ENCODE results near the gene BCL7A. TPM values are rescaled to one million over a fixed set of nuclear protein-coding genes. Genes with fewer than 3 reads are reported as not detected.

BCL7A gene
- total and polyA plus RNA-seq, 2 of the 8 experiments (the other 6 are each of a cell fraction or from before 2014, with no cell fraction given) = 11.9 to 12.7 TPM

DNA sequence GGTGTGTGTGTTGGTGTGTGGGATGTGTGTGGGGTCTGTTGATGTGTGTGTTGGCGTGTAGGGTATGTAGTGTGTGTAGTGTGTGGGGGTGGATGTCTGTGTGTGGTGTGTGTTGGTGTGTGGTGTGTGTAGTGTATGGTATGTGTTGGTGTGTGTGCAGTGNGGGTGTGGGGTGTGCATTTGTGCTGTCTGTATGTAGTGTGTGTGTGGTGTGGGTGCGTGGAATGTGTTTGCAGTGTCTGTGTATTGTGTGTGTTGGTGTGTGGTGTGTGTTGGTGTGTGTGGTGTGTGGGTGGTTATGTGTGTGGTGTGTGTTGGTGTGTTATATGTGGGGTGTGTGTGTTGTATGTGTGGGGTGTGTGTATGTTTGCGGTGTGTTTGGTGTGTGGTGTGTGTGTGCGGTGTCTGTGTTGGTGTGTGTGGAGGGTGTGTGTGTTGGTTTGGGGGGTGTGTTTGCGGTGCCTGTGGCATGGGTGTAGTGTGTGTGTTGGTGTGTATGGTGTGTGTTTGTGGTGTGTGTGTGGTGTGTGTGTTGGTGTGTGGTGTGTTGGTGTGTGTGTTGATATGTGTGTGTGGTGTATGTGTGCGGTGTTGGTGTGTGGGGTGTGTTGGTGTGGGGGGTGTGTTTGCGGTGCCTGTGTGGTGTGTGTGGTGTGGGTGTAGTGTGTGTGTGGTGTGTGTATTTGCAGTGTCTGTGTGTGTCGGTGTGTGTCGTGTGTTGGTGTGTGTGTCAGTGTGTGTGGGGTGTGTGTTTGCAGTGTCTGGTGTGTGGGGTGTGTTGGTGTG, 71.6 kb downstream of the BCL7A start:
- Histone ChIP-seq H2AFZ (ENCODE audit: low read length) (no peak overlapping the region), H3K79me1 (ENCODE audit: low read depth, low read length) (peaks cover 27% of the 10 kb centered on the region), H3K9ac (replicated peaks in 1 of 4; ENCODE audit: extremely low read depth in 1 of 4, low read depth in 3 of 4, low read length in 3 of 4) (peak overlapping the region in 1 of 4 experiments; percentile 13; a peak in 1 of 7 replicates), H3K9me3 (ENCODE audit: insufficient read depth in 2 of 2, low read depth in 1 of 2, low read length in 1 of 2) (no peaks in the 10 kb centered on the region), H2BK120ac (replicated peaks; ENCODE audit: low read depth, low read length) (no peak overlapping the region), H2BK12ac (ENCODE audit: low read depth, low read length) (peak overlapping the region; percentile 20; the same call in 1 of the 2 replicates), H3K4me1 (replicated peaks in 1 of 4; ENCODE audit: control insufficient read depth in 3 of 4, insufficient read depth in 4 of 4, low read length in 3 of 4) (no peaks in the 10 kb centered on the region; a peak in 1 of 7 replicates), H4K91ac (replicated peaks; ENCODE audit: insufficient read length, low read length) (peak overlapping the region; percentile 85), H3K4me2 (ENCODE audit: insufficient read depth in 1 of 2, low read depth in 2 of 2, low read length in 2 of 2) (no peak overlapping the region), H3K4ac (replicated peaks; ENCODE audit: insufficient read length, low read depth, low read length) (peak overlapping the region; percentile 85), H3K14ac (ENCODE audit: insufficient read length) (no peak overlapping the region), H2AK5ac (ENCODE audit: low read depth, low read length) (peak overlapping the region; percentile 98; the same call in 1 of the 2 replicates), H3K23ac (ENCODE audit: insufficient read length) (peak overlapping the region; percentile 60), H2BK5ac (ENCODE audit: low read depth, low read length) (peak overlapping the region; percentile 28; the same call in 1 of the 2 replicates), H3K79me2 (ENCODE audit: control insufficient read depth in 1 of 2, insufficient read depth in 2 of 2, low read length in 2 of 2) (peaks cover 5 to 16% of the 10 kb centered on the region in 2 experiments; a peak in 3 of 4 replicates), H3K27me3 (replicated peaks in 1 of 4; ENCODE audit: control insufficient read depth in 3 of 4, extremely low read depth in 1 of 4, insufficient read depth in 3 of 4, low read length in 3 of 4) (no peaks in the 10 kb centered on the region; a peak in 1 of 7 replicates), H4K5ac (ENCODE audit: insufficient read length, low read depth, low read length) (no peak overlapping the region), H3K36me3 (ENCODE audit: control insufficient read depth in 2 of 4, insufficient read depth in 4 of 4, low read length in 3 of 4) (no peaks in the 10 kb centered on the region; a peak in 1 of 8 replicates), H4K20me1 (replicated peaks in 1 of 2; ENCODE audit: control insufficient read depth in 1 of 2, insufficient read depth in 2 of 2, low read length in 2 of 2) (peaks cover 2 to 25% of the 10 kb centered on the region in 2 experiments), H3K23me2 (ENCODE audit: low read depth, low read length) (peaks cover 25% of the 10 kb centered on the region; the same call in 1 of the 2 replicates), H3K4me3 (ENCODE audit: extremely low read depth in 1 of 4, insufficient read depth in 2 of 4, low read depth in 3 of 4, low read length in 4 of 4) (no peak overlapping the region), H3K56ac (replicated peaks; ENCODE audit: insufficient read length, low read depth, low read length) (peak overlapping the region; percentile 100), H4K8ac (ENCODE audit: extremely low read depth, insufficient read depth, low read length) (peak overlapping the region; percentile 63; the same call in 1 of the 2 replicates), H2BK15ac (ENCODE audit: low read length) (peak overlapping the region; percentile 13; the same call in 1 of the 2 replicates), H2BK20ac (ENCODE audit: low read length) (no peak overlapping the region; the same call in 1 of the 2 replicates), H3K18ac (ENCODE audit: extremely low read depth, low read length) (no peak overlapping the region), H3K27ac (ENCODE audit: low read depth, low read length) (no peak overlapping the region)
- ChIA-PET CTCF (ENCODE audit: partially characterized antibody) (interaction anchor here (8.0 kb wide), 1 partner anchor 30 kb away, joined by 52 read pairs; no protein-coding TSS in a partner anchor), POLR2A (ENCODE audit: partially characterized antibody) (no interaction called here)
- 94% methylated on average over 9 of the region's 9 CpGs; no CpG with 5 or more reads in 1 of the 2 experiments for WGBS, 2 experiments (ENCODE audit: extremely low coverage in 1 of 2, insufficient coverage in 1 of 2, insufficient read length in 1 of 2, insufficient replicate concordance in 2 of 2, low coverage in 1 of 2, low lambda C conversion rate in 2 of 2, missing lambda C conversion rate in 1 of 2)
- no peak for DNase-seq (ENCODE audit: low read depth in 1 of 2, low spot score in 2 of 2)
- no peak for FAIRE-seq
- TF ChIP-seq HDAC6 (IDR thresholded peaks at IDR 0.05; ENCODE audit: low read depth, low read length) (no peak), RBBP5 (IDR thresholded peaks at IDR 0.05; ENCODE audit: borderline replicate concordance, low read depth, low read length) (no peak), ASH2L (IDR thresholded peaks at IDR 0.05; ENCODE audit: low read length) (no peak), EZH2 (IDR thresholded peaks at IDR 0.05; ENCODE audit: low read depth, low read length, severe bottlenecking) (no peak), BRCA1 (IDR thresholded peaks at IDR 0.05; ENCODE audit: low read depth, low read length) (no peak), TEAD4 (IDR thresholded peaks at IDR 0.05; ENCODE audit: low read depth, low read length) (no peak), POLR2A (IDR thresholded peaks at IDR 0.05; ENCODE audit: control extremely low read depth in 1 of 2, low read depth in 2 of 2, low read length in 2 of 2) (no peak), EGR1 (IDR thresholded peaks at IDR 0.05; ENCODE audit: borderline replicate concordance, low read depth, low read length) (no peak)
- TF ChIP-seq, protein P1, sequence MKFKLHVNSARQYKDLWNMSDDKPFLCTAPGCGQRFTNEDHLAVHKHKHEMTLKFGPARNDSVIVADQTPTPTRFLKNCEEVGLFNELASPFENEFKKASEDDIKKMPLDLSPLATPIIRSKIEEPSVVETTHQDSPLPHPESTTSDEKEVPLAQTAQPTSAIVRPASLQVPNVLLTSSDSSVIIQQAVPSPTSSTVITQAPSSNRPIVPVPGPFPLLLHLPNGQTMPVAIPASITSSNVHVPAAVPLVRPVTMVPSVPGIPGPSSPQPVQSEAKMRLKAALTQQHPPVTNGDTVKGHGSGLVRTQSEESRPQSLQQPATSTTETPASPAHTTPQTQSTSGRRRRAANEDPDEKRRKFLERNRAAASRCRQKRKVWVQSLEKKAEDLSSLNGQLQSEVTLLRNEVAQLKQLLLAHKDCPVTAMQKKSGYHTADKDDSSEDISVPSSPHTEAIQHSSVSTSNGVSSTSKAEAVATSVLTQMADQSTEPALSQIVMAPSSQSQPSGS (IDR thresholded peaks at IDR 0.05; ENCODE audit: low read length) = no peak
